NCI-H1048 (cell line): Measurements from ENCODE around the gene CRB2.

Source experiments
- DNase-seq: peaks from one replicate; lab custom pipeline; 2025; lab: John Stamatoyannopoulos, UW

CRB2 gene

DNA sequence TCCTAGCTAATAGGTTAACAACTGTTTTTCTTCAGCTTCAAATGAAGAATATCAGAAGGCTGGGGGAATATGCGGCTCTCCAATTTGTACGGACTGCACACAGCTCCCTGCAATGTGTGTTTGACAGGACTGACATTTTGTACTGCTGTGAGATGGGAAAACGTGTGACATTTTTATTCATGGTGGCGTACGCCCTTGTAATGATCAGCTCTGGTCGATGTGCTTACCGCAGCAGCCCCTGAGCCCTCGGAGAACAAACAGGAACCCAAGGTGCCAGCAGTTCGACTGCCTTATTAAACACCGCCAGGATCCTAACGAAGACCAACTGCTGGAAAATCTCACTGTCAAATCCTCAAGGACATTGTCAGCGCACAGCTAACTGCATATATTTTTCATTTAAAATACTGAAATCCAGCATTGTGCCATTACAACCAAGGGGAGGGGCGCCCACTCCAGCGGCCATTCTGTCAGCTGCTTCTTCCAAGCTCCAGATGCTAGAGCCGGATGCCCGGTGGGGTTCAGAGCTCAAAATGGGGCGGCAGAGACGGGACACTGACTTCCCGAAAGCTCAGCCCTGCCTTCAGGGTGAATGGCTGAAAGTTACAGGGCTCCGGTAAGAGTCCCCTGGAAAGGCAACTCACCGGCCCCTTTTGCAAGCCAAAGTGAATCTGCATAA, 66.8 kb downstream of the CRB2 start:
- DNase-seq = no peak

DNA sequence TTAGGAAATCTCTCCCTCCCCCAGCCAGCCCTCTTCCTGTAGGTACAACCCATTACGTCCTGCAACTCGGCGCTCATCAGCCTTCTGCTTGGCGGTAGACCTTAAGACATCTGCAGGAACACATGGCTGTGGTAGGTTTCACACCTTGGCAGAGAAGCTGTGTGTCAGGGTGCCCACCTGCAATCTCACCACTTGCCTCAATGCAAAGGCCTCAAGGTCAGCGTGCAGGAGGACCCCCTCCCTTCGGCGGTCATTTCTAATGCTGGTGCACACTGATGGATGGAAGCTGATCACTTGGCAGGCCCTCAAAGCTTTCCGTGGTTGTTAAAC, 67.3 kb downstream of the CRB2 start:
- no peak for DNase-seq

DNA sequence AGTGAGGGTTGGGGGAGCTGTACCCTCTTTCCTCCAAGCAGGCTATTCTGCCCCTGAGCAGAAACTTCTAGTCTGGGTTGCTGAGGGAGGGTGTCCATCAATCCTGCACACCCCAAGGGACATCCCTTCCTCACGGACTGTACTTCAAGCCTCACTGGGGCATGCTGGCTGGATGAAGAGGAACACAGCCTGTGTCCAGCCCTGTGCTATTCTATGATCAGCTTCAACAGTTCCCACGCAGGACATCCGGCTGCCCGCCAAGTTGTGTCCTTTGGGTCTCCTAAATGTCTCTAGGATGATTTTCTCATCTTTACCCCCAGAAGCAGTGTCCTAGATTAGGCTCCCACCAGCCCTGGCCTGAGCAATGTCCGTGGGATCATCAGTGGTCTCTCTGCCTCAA, 68.1 kb downstream of the CRB2 start:
- no peak for DNase-seq

DNA sequence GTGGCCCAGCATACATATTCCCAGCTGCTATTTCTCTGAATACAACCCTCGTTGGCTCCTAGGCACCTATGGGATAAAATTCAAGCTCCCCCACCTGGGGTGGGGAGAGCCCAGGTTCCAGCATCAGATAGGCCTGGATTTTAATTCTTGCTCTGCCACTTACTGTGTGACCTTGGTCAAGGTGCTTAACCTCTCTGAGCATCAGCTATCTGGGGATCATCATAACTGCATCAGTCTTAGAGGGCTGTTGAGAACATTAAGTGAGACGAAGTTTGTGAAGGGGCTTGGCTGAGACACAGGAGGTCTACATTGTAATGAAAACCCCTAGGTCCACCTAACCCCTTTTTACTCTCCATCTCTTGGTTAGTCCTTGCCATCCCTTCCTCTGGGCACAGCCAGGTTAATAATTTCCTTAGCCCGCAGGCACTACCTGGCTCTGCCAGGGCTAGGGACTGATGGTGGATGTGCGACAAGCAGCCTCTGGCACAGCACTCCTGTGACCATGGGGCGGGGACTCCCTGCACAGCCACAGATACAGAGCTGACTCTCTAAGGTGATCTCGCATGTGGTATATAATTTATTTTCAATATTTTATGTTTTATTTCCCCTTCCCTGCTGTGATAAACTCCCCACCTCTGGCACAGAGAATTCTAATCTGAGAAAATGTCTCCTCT, 68.7 kb downstream of the CRB2 start:
- DNase-seq = no peak

DNA sequence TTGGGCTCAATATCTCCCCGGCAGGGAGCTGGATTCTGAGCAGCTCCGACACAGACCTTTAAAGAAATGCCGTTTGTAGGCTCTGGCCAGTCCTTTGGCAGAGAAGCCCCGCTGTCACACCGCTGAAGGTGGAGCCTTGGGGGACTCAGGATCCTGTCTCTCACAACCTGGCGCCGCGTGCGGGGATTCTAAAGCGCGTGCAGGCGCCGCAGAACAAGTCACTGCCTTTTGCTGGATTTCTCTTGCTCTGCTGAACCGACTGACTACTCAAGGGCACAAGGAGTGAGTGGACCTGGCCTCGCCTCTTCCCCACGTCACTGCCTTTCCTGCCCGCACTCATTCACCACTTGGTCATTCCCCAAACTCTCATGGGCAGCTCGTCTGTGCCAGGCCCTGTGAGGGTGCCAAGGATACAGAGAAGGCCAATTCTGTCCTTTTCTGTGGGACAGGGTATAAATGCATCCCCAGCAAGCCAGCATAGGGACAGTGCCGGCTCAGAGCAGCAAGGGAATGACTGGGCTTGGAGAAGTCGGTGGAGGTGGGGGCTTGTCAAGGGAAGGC, 69.3 kb downstream of the CRB2 start:
- no peak for DNase-seq

DNA sequence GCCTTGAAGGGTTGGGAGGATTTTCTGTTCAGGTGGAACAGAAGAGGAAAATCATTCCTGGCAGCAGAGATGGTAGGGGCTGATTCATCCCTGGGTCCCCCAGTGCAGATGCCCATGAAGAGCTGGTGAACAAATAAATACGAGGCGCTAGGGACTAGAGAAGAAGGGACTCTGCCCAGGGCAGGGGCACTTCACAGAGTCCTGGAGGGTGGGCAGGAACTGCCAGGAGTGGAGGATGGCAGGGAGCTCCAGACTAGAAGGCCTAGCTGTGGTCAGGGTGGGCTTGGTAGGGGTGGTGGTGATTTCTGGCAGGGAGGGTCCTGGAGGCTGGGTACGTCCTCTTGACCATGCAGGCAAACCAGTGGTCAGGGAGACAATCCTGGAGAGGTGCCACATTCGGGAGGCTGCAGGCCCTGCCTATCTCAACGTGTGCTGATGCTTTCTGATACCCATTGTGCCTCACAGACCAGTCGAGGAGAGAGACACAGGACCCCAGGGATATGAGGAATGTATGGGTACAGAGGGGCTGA, 69.9 kb downstream of the CRB2 start:
- no peak for DNase-seq

DNA sequence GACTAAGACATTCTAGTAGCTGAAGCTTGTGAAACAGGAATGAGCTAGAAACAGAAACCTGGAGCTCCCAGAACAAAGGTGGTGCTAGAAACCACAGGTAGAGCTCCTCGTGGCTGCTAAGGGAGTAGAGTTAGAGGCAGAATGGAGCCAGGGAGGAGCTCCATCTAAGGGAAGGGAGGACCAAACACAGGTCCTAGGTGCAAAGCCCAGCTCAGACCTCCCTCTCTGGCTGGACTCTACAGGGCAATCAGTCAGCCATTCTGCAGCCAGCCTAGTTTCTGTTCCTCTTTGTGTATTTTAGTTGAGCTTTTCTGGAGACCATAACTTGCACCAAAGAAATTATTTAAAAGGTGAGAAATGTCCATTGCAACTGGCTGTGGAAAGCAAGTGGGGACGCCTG, 70.4 kb downstream of the CRB2 start:
- DNase-seq = no peak
